GM06990 (cell line): ENCODE data around the gene AAK1.
"Not testable (repeated sequence)": the region's sequence is repeated elsewhere in the genome, so short reads cannot be mapped to it uniquely, and the experiment has no call there.

Experiments
- DNase-seq: peaks from one replicate; pipeline ENCODE4 v3.0.0-alpha.2; 2011; ENCODE audit not compliant: insufficient read length; ENCODE audit errors: extremely low read depth
- H3K27me3 ChIP-seq: replicated peaks from 2 replicates; pipeline ENCODE4 v1.6.0; 2011; ENCODE audit warnings: low read length; ENCODE audit not compliant: control insufficient read depth, insufficient read depth
- H3K36me3 ChIP-seq: 2 replicates; pipeline ENCODE4 v1.5.1; 2011; ENCODE audit warnings: low read length; ENCODE audit not compliant: control insufficient read depth, insufficient read depth
- H3K4me3 ChIP-seq: replicated peaks from 2 replicates; pipeline ENCODE4 v1.5.1; 2011; ENCODE audit warnings: low read depth, mild to moderate bottlenecking, control low read depth, low read length
- TF ChIP-seq, protein P1 (sequence below): IDR thresholded peaks from 2 replicates; pipeline ENCODE4 v1.5.1; 2011; ENCODE audit warnings: low read length, control low read depth, mild to moderate bottlenecking, inconsistent platforms; ENCODE audit not compliant: insufficient read depth, poor library complexity, severe bottlenecking

AAK1 gene

GRCh38 chr2:69623236-69623635 is 20.3 kb downstream of the AAK1 start:
- no peaks in the 10 kb centered on the region for H3K36me3 ChIP-seq
- TF ChIP-seq, protein P1, sequence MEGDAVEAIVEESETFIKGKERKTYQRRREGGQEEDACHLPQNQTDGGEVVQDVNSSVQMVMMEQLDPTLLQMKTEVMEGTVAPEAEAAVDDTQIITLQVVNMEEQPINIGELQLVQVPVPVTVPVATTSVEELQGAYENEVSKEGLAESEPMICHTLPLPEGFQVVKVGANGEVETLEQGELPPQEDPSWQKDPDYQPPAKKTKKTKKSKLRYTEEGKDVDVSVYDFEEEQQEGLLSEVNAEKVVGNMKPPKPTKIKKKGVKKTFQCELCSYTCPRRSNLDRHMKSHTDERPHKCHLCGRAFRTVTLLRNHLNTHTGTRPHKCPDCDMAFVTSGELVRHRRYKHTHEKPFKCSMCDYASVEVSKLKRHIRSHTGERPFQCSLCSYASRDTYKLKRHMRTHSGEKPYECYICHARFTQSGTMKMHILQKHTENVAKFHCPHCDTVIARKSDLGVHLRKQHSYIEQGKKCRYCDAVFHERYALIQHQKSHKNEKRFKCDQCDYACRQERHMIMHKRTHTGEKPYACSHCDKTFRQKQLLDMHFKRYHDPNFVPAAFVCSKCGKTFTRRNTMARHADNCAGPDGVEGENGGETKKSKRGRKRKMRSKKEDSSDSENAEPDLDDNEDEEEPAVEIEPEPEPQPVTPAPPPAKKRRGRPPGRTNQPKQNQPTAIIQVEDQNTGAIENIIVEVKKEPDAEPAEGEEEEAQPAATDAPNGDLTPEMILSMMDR: no peak
- H3K27me3 ChIP-seq: no peaks in the 10 kb centered on the region
- H3K4me3 ChIP-seq: no peak overlapping the region
- DNase-seq: no peak

DNA sequence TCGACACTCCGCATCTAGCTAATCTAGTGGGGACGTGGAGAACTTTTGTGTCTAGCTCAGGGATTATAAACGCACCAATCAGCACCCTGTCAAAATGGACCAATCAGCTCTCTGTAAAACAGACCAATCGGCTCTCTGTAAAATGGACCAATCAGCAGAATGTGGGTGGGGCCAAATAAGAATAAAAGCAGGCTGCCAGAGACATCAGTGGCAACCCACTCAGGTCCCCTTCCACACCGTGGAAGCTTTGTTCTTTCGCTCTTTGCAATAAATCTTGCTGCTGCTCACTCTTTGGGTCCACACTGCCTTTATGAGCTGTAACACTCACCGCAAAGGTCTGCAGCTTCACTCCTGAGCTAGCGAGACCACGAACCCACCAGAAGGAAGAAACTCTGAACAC is 20.7 kb downstream of the AAK1 start:
- H3K27me3 ChIP-seq, H3K4me3 ChIP-seq, H3K36me3 ChIP-seq, DNase-seq: not testable (repeated sequence)

DNA sequence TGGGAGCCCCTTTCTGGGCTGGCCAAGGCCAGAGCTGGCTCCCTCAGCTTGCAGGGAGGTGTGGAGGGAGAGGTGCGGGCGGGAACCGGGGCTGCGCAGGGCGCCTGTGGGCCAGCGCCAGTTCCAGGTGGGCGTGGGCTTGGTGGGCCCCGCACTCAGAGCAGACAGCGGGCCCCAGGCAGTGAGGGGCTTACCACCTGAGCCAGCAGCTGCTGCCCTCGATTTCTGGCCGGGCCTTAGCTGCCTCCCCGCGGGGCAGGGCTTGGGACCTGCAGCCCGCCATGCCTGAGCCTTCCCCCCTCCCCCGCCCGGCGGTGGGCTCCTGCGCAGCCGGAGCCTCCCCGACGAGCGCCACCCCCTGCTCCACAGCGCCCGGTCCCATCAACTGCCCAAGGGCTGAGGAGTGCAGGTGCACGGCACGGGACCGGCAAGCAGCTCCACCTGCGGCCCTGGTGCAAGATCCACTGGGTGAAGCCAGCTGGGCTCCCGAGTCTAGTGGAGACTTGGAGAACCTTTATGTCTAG is 21.5 kb downstream of the AAK1 start:
- H3K36me3 ChIP-seq, H3K27me3 ChIP-seq, H3K4me3 ChIP-seq, DNase-seq: not testable (repeated sequence)

GRCh38 chr2:69621440-69621839 is 22.1 kb downstream of the AAK1 start:
- H3K27me3 ChIP-seq: no peaks in the 10 kb centered on the region
- TF ChIP-seq, protein P1: no peak
- no peak for DNase-seq
- no peak overlapping the region for H3K4me3 ChIP-seq
- H3K36me3 ChIP-seq: no peaks in the 10 kb centered on the region

- no peak overlapping the region for H3K4me3 ChIP-seq
- H3K27me3 ChIP-seq: no peaks in the 10 kb centered on the region
- H3K36me3 ChIP-seq: no peaks in the 10 kb centered on the region
- DNase-seq: no peak
- TF ChIP-seq, protein P1: no peak
Observed at GRCh38 chr2:69620870-69621269, 22.7 kb downstream of the AAK1 start.

DNA sequence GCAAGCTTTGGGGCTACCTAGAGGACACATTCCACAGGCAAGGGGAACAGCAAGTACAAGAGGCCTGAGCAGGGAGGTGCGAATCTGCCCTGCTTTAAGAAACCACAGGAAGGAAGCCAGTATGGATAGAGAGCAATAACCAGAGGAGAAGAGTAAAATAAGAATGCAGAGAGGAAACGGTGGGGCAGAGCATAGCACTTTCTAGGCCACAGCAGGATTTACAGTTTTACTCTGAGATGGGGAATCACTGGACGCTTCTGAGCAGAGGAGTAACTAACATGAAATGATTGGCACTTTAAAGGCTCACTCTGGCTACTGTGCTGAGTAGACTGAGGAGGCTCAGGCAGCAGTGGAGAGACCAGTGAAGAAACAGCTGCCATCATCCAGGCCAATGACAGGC is 23.8 kb downstream of the AAK1 start:
- H3K27me3 ChIP-seq: no peaks in the 10 kb centered on the region
- no peaks in the 10 kb centered on the region for H3K36me3 ChIP-seq
- H3K4me3 ChIP-seq: no peak overlapping the region
- TF ChIP-seq, protein P1: no peak
- DNase-seq: no peak

DNA sequence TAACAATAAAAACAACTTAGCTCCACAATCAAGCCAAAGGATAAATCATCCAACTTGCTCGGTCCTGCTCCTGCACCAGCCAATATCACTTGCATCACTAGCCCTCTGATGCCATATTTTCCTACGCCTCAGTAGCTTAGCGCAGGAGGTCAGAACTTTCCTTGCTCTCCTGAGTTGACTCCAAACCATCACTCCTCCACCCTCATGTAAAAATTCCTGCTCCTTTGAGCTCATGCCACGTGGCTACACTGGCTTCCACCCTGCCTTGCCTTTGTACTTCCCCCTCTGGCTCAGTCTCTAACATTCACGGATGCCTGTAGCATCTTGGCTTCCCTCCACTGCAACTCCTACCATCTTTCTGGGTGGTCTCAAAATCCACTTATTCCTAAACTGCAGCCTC is 25.2 kb downstream of the AAK1 start:
- TF ChIP-seq, protein P1: no peak
- DNase-seq: no peak
- H3K27me3 ChIP-seq: no peaks in the 10 kb centered on the region
- H3K36me3 ChIP-seq: no peaks in the 10 kb centered on the region
- H3K4me3 ChIP-seq: no peak overlapping the region
